Measurements from ENCODE around the gene ABHD18.
A peak's percentile ranks its signal among the peaks of the same experiment; 100 is the strongest.
"Not testable (repeated sequence)": the region's sequence is repeated elsewhere in the genome, so short reads cannot be mapped to it uniquely, and the experiment has no call there.

The ABHD18 gene

DNA sequence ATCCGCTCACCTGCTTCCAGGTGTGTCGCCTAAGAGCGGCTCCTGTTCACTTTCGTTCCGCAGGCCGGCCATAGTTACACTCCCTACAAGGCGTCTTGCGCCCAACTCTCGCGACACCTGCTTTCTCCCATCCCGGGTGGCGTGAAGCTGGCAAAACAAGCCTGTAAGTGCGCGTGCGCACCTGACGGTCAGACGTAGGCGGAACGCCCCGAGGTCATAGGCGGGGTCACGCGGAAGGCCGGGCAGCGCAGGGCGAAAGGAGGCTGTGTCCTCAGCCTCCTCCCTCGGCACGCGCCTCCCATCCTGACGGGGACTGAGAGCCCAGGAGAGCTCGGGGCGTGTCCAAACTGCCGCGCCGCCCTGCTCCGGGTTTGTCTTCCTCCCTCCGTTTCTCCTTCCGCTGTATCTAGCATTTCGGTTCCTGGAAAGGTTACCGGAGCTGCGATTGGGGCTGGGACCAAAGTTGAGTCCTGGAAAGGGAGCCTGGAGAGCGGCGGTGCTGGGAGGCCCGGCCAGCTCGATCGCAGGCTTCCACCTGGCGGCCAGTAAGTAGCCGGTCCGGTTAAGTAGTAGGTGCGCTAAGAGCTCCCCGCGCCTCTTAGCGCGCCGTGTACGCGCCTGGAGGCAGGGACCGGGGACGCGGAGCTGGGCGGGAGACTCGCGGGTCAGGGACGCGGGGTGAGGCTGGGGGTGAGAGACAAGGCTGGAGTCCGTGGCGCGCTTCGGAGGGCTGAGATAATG lies at the start of gene ABHD18, which contains the start of gene MFSD8:
TSS of gene ABHD18 (plus strand) at position 345 of the 741 bp plus-strand sequence. CDS start 17,550 bp downstream, outside the sequence.
TSS of gene MFSD8 (minus strand) at position 112 of the 741 bp plus-strand sequence. CDS start at position 72, 40 bp downstream.
- DNase-seq = peak; percentile 98

DNA sequence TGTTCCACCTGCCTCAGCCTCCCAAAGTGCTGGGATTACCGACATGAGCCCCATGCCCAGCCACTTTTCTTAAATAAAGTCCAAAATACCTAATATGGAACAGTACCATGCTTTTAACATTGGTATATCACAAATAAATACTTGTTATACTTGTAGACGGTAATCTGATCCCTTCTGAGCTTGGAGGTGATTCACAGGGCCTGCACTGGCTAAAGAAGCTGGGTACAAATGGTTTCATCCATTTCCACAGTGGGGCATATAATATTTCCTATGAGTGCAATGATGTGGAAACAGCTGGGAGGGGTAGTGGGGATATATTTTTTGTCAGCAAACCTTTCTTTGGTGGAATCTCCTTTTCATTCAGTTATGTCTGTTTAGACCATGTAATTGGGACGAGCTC lies 48.7 kb upstream of the ABHD18 start:
- no peak for DNase-seq

DNA sequence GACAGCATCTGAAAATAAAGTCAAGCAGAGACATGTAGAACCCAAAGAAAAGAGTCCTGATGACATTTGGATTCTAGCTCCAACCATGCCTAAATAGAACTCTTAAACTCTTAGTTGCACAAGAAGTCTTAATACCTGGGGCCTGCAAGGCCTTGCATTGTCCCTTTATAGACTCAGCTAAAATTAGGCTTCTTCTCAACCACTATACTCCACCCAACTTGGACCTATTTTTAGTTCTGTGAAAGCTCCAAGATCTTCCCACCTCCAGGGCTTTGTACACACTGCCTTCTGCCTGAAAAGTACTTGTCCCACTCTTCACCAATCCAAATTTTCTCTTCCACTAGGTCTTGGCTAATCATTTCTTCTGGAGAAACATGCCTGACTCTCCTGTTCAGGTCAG lies 48.1 kb upstream of the ABHD18 start:
- DNase-seq = no peak

DNA sequence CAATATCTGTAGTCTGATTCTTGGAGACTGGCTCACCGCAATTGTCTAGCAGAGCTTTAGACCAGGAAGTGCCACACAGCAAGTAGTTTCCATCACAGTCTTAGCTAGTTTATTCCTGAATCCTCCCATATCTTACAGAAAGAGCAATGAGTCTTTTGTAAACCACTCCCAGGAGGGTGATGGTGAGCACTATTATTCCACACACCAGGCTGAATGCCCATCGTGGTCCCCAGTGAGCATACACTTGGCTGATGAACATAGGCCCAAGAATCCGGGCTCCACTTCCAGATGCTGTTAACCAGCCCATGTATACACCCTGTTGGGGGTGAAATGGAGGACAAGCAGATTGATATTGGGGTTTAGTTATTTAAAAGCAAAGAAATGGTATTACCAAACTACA lies 44.7 kb upstream of the ABHD18 start:
- DNase-seq = no peak

DNA sequence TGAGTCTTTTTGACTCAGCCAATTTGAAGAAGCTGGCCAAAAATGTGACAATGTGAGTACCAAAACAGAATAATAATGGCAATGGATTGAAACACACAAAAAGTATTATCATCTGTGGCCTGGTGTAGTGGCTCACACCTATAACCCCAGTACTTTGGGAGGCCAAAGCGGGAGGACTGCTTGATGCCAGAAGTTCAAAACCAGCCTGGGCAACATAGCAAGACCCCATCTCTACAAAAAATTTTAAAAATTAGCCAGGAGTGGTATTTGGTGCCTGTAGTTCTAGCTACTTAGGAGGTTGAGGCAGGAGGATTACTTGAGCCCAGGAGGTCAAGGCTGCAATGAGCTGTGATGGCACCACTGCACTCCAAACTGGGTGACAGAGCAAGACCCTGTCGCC lies 43.0 kb upstream of the ABHD18 start:
- no peak for DNase-seq

DNA sequence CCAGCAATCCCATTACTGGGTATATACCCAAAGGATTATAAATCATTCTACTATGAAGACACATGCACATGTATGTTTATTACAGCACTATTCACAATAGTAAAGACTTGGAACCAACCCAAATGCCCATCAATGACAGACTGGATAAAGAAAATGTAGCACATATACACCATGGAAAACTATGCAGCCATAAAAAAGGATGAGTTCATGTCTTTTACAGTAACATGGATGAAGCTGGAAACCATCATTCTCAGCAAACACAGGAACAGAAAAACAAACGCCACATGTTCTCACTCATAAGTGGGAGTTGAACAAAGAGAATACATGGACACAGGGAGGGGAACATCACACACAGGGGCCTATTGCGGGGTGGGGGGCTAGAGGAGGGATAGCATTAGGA lies 39.5 kb upstream of the ABHD18 start:
- DNase-seq = not testable (repeated sequence)

DNA sequence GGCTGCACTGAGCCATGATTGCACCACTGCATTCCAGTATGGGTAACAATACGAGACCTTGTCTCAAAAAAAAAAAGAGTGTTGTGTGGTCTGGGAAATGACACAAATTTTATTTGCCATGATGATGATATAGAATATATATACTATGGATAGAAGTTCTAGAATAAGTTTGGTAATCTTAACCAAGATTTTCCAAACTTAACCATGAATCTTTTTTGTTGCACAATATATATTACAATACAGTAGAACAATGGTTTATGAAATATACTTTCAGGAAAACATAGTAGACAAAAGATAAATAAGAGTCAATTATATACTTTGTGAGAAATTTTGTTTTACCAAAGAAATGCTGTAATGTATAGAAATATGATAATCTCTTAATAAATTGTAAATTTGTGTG lies 35.0 kb upstream of the ABHD18 start:
- no peak for DNase-seq

DNA sequence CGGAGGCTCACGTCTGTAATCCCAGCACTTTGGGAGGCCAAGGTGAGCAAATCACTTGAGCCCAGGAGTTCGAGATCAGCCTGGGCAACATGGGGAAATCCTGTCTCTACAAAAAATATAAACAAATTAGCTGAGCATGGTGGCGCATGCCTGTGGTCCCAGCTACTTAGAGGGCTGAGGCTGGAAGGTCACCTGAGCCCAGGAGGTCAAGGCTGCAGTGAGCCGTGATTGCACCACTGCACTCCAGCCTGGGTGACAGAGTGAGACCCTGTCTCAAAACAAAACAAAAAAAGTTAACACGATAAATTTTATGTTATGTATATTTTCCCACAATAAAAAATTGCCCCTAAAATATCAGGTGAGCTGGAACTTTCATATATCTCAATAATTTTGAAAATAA lies 33.4 kb upstream of the ABHD18 start:
- DNase-seq = not testable (repeated sequence)

DNA sequence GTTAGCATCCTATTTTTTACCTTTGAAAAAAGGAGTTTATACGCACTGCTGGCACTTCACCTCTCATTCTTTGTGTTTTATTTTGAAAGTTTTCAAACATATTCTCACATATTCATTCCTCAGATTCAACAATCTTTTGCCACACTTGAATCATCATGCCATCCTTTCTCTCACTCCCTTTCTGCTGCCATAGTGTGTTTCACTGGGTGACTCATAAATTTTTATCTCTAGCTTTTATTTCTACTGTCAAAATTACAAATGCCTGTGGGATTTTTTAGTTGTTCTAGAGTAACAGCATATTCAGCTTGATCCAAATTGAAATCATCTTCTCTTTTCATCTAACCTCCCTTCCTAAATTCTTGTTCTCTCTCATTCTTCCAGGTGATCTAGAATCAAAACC lies 28.2 kb upstream of the ABHD18 start:
- DNase-seq = peak; percentile 54

DNA sequence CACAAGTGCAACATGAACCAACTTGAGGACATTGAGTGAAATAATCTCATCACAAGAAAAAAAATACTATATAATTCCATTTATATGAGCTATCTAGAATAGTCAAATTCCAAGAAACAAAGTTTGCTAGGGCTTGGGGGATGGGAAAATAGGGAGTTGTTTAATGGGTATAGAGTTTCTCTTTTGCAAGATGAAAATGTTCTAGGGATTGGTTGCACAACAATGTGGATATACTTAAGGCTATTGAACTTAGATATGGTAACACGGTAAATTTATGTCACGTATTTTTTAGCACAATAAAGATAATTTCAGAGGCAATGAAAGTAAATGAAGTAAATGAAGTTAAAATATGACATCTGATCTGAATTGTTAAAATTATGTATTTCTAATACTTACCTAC lies 8.1 kb upstream of the ABHD18 start:
- DNase-seq = no peak

DNA sequence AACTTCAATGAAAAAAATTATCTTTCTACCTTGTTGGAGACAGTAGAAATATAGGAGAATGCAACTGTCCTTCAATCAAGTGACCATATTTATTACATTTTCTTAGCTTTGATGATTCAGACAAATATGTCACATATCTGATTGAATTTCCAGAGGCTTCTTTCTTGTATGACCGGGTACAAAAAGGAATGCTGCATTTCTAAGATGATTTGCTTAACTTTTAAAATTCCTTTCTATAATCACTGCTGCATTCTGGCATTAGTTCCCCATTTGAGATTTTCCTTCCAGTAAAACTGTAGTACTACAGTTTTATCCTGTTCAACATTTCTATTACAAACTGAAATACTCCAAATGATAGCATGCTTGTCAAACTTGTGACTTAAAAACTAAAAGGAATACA lies 5.4 kb upstream of the ABHD18 start:
- peak; percentile 6 for DNase-seq

DNA sequence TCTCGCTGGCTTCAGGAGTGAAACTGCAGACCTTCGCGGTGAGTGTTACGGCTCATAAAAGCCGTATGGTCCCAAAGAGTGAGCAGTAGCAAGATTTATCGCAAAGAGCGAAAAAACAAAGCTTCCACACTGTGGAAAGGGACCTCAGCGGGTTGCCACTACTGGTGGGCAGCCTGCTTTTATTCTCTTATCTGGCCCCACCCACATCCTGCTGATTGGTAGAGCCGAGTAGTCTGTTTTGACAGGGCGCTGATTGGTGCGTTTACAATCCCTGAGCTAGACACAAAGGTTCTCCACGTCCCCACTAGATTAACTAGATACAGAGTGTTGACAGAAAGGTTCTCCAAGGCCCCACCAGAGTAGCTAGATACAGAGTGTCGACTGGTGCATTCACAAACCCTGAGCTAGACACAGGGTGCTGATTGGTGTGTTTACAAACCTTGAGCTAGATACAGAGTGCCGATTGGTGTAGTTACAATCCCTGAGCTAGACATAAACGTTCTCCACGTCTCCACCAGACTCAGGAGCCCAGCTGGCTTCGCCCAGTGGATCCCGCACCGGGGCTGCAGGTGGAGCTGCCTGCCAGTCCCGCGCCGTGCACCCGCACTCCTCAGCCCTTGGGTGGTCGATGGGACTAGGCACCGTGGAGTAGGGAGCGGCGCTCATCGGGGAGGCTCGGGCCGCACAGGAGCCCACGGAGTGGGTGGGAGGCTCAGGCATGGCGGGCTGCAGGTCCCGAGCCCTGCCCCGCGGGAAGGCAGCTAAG lies 1.4 kb upstream of the ABHD18 start:
- not testable (repeated sequence) for DNase-seq

DNA sequence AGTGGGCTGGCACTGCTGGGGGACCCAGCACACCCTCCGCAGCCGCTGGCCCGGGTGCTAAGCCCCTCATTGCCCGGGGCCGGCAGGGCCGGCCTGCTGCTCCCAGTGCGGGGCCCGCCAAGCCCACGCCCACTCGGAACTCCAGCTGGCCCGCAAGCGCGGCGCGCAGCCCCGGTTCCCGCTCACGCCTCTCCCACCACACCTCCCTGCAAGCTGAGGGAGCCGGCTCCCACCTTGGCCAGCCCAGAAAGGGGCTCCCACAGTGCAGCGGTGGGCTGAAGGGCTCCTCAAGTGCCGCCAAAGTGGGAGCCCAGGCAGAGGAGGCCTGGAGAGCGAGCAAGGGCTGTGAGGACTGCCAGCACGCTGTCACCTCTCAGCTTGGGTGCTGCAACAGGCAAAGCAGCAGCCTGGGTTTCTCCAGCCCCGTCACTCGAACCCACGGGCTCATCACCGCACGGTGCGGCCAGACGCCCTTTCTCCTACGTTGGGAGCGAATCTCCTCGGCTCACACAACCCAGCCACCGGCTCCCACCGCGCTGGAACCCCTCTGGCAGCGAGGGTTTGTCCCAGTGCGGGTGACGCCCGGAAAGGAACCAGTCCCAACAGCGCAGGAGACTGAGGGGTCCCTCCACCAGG lies 662 bp upstream of the ABHD18 start:
- DNase-seq = not testable (repeated sequence)

DNA sequence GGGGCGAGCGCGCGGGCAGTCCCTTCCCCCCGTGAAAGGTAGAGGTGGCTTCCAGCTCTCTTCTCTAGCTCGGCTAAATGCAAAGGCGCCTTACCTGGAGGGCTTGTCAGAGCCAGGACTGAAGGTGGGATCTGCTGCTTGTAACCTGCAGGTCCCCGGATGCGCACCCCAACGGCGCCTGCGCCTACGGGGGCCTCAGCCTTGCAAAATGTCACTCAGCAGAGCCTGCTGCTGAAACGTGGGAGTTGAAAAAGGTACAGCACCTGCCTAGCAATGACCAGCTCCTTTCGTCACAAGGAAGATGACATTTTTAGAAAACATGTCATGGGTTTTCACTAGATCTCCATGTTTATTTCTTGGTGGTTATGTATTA lies 583 bp downstream of the ABHD18 start:
- DNase-seq = peak; percentile 30

DNA sequence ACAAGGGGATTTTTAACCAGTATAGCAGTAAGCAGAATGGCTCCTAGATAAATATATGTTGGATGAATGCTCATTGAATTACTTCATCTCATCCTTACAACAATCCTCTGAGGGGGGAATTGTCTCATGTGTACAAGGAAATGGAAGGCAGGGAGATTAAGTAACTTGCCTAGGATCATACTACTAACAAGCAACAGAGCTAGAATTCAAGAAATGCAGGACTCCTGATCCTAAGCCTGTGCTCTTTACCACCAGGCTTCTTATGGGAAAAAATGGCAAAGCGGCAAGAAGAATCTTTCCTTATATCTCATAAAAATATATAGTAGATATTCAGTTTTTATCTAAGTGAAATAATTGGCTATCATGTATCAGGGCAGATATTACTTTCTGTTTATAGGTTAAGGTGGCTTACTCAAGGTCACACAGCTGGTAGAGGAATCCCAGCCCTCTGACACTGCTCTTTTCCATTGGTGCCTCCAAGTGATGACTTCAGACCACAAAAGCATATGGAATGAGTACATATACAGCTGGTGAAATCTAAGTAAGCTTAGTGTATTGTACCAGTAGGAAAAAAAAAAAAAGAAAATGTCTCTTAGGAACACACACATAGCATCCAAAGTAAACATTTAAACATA lies 2.1 kb downstream of the ABHD18 start:
- peak; percentile 4 for DNase-seq

DNA sequence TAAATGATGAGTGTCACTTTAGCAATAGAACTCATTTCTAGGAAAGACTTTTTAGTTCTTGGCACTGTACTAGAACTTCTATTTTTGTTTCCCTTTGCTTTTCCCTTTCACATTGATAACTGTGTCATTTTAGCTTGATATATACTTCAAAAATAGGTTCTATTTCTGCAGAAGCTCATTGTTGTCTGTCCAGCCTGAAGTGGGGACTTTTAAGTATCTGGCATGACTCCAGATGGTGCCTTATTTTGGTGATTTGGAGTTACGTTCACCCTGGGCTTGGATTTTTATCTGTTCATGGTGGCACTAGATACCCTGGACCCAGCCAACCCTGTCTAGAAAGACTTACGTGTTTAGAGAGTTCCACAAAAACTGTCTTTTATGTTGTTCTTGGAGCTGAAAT lies 3.4 kb downstream of the ABHD18 start:
- DNase-seq = no peak

DNA sequence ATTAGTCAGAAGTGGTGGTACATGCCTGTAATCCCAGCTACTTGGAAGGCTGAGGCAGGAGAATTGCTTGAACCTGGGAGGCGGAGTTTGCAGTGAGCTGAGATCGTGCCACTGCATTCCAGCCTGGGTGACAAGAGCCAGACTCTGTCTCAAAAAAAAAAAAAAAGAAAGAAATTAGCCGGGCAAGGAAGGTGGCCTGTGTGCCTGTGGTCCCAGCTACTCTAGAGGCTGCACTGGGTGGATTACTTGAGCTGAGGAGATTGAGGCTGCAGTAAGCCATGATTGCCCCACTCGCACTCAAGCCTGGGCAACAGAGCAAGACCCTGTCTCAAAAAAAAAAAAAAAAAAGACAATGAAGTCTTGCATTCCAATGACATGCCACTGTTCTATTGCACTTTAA lies 5.7 kb downstream of the ABHD18 start:
- DNase-seq = not testable (repeated sequence)

DNA sequence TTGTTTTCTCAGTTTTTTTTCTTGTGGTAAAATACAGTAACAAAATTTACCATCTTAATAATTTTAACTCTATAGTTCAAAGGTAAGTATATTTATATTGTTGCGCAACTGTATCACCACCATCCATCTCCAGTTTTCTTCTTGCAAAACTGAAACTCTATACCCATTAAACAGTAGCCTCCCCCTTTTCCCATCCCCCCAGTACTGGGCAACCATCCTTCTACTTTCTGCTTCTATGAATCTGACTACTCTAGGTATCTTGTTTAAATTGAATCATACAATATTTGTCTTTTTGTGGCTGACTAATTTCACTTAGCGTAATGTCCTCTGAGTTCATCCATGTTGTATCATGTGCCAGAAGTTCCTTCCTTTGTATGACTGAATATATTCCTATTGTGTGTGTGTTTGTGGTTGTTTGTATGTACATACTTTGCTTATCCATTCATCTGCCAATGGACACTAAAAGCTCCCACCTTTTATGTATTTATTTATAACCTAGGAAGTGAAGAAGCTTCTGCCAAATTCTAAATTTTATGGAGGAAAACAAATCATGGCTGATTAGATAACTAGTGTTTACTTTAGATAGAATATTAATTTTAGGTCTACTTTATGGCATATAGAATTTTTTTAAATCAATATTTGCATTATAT lies 10.0 kb downstream of the ABHD18 start:
- DNase-seq = peak; percentile 2

DNA sequence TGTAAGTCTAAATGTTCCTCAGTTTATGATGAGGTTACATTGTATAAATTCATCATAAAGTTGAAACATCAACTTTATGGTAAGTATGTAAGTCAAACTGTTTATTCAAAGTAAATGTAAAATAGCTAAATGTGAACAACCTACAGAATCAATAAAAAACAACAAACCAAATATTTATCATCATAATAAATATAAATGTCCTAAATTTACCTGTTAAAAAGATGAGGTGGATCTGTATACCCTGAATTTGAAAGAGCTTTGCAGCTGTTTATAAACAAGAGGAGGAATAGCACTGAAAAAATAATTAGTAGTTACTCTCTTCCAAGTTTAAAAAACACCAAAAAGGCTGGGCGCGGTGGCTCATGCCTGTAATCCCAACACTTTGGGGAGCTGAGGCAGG lies 13.7 kb downstream of the ABHD18 start:
- no peak for DNase-seq

DNA sequence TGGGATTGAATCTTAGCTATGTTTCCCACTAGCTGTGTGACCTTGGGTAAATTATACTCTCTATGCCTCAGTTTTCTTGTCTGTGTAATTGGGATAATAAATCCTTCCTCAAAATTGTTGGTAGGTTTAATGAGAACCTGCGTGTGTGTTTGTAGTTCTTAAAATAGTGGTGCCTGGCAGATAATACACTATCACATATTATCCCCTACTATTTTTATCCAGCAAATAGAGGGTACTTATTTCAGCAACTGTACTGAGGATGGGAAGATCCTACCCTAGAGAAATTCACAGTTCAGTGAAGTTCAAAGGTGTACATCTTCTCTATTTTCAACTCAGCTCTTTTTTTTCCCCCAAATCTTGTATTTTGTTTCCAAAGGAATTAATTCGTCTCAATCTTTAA lies 17.2 kb downstream of the ABHD18 start:
- no peak for DNase-seq

DNA sequence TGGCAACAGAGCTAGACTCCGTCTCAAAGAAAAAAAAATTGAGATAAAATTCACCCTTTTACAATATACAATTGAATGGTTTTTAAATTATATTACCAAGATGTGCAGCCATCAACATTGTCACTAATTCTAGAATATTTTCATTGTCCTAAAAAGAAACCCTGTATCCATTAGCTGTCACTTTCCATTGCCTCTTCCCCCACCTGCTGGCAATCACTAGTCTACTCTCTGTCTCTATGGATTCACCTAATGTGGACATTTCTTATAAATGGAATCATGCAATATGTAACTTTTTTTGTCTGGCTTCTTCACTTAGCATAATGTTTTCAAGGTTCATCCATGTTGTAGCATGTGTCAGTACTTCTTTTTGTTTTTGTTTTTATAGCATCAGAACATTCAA lies 20.8 kb downstream of the ABHD18 start:
- DNase-seq = no peak

DNA sequence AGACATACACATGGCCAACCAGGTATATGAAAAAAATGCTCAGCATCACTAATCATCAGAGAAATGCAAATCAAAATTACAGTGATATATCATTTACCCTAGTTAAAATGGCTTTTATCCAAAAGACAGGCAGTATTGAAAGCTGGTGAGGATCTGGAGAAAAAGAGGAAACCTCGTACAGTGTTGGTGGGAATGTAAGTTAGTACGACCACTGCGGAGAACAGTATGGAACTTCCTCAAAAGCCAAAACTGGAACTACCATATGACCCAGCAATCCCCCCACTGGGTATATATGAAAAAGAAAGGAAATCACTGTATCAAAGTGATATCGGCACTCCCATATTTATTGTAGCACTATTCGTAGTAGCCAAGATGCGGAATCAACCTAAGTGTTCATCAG lies 23.4 kb downstream of the ABHD18 start:
- DNase-seq = no peak

DNA sequence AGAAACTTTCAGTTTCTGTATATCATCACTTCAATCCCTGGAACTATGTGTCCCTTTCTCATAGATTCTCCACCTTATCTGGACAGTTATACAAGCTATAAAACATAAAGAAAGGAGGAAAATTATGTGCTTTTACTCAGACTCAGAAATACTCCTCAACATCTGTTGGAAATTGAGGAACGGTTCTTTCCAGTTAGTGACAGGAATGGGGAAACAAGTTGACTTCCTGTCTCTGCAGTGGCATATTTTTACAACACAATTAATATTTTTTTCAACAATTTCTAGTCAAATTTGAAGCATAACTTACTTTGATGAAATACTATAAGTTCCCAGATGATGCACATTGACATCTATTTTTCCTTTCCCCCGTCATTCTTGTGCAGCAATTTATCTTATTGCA lies 27.9 kb downstream of the ABHD18 start:
- no peak for DNase-seq

All from EL (cell line).